Osteoblast (primary cell): ENCODE results near the gene CEP131. TPM values are rescaled to one million over a fixed set of nuclear protein-coding genes. Genes with fewer than 3 reads are reported as not detected.

Experiments
- DNase-seq: peaks from one replicate; pipeline ENCODE4 v3.0.0; 2011; ENCODE audit warnings: low spot score, mixed read lengths; ENCODE audit not compliant: insufficient read length; ENCODE audit errors: missing footprints
- H2AFZ ChIP-seq: 2 replicates; pipeline ENCODE4 v1.6.0; 2011; ENCODE audit warnings: mild to moderate bottlenecking, low read length
- H3K27ac ChIP-seq: 2 replicates; pipeline ENCODE4 v1.5.1; 2011; ENCODE audit warnings: mild to moderate bottlenecking, low read depth, low read length, moderate library complexity
- H3K27me3 ChIP-seq: 2 replicates; pipeline ENCODE4 v1.6.0; 2012; ENCODE audit warnings: mild to moderate bottlenecking, control low read depth, inconsistent platforms, low read length, moderate library complexity; ENCODE audit not compliant: insufficient read depth
- H3K36me3 ChIP-seq: 2 replicates; pipeline ENCODE4 v1.5.1; 2011; ENCODE audit warnings: mild to moderate bottlenecking, low read length, control low read depth, moderate library complexity; ENCODE audit not compliant: insufficient read depth
- H3K4me1 ChIP-seq: 2 replicates; pipeline ENCODE4 v1.5.1; 2011; ENCODE audit warnings: mild to moderate bottlenecking, low read length, control low read depth, moderate library complexity; ENCODE audit not compliant: insufficient read depth
- H3K4me2 ChIP-seq: 2 replicates; pipeline ENCODE4 v1.6.0; 2011; ENCODE audit warnings: mild to moderate bottlenecking, low read length; ENCODE audit not compliant: insufficient read depth
- H3K4me3 ChIP-seq: fragments of 200-600 bp; sonication (generic); 3 replicates; pipeline ENCODE4 v1.5.1; 2012; ENCODE audit warnings: mild to moderate bottlenecking, low read length, inconsistent platforms; ENCODE audit not compliant: insufficient read depth
- H3K79me2 ChIP-seq: 2 replicates; pipeline ENCODE4 v1.6.0; 2012; ENCODE audit warnings: mild to moderate bottlenecking, low read length, control low read depth, inconsistent platforms; ENCODE audit not compliant: insufficient read depth
- H3K9me3 ChIP-seq: 2 replicates; pipeline ENCODE4 v1.5.1; 2011; ENCODE audit warnings: low read depth, low read length, control low read depth
- H4K20me1 ChIP-seq: 2 replicates; pipeline ENCODE4 v1.6.0; 2012; ENCODE audit warnings: mild to moderate bottlenecking, low read length, control low read depth; ENCODE audit not compliant: insufficient read depth
- CTCF ChIP-seq: IDR thresholded peaks from 2 replicates; pipeline ENCODE4 v1.5.1; 2011; ENCODE audit warnings: mild to moderate bottlenecking, low read depth, low read length, moderate library complexity; ENCODE audit errors: extremely low read depth
- total RNA-seq: library from RNA; depleted of rRNA; stranded (reverse); fragments of >200 nt; gene quantifications from 2 replicates; pipeline ENCODE4 v1.2.3, GENCODE V29; 2012

Gene CEP131
- total RNA-seq, 1 donor, result 8.7 TPM

GRCh38 chr17:81233811-81234505, 11.2 kb upstream of the CEP131 start:
- Histone ChIP-seq H4K20me1 (peaks cover 17% of the 10 kb centered on the region), H3K4me3 (no peak overlapping the region), H3K36me3 (peaks cover 14% of the 10 kb centered on the region), H2AFZ (no peak overlapping the region), H3K79me2 (peaks cover 39% of the 10 kb centered on the region), H3K9me3 (no peaks in the 10 kb centered on the region), H3K27ac (no peak overlapping the region), H3K4me2 (no peak overlapping the region), H3K27me3 (no peaks in the 10 kb centered on the region), H3K4me1 (peaks cover 7% of the 10 kb centered on the region)
- TF ChIP-seq CTCF, result no peak
- DNase-seq, result no peak

- peaks cover 7% of the 10 kb centered on the region for H3K4me1 ChIP-seq
- H2AFZ ChIP-seq, result no peak overlapping the region
- peaks cover 14% of the 10 kb centered on the region for H3K36me3 ChIP-seq
- peaks cover 17% of the 10 kb centered on the region for H4K20me1 ChIP-seq
- no peak for DNase-seq
- no peak overlapping the region for H3K4me2 ChIP-seq
- no peak overlapping the region for H3K4me3 ChIP-seq
- no peak overlapping the region for H3K27ac ChIP-seq
- H3K27me3 ChIP-seq, result no peaks in the 10 kb centered on the region
- no peak for TF ChIP-seq CTCF
- peaks cover 35% of the 10 kb centered on the region for H3K79me2 ChIP-seq
- no peaks in the 10 kb centered on the region for H3K9me3 ChIP-seq
Observed at GRCh38 chr17:81233316-81233715, 10.6 kb upstream of the CEP131 start.

- Histone ChIP-seq H3K4me2 (no peak overlapping the region), H3K4me1 (peaks cover 2% of the 10 kb centered on the region), H2AFZ (no peak overlapping the region), H4K20me1 (peaks cover 12% of the 10 kb centered on the region), H3K4me3 (no peak overlapping the region), H3K27me3 (no peaks in the 10 kb centered on the region), H3K9me3 (no peaks in the 10 kb centered on the region), H3K36me3 (peaks cover 14% of the 10 kb centered on the region), H3K27ac (no peak overlapping the region), H3K79me2 (peaks cover 29% of the 10 kb centered on the region)
- no peak for TF ChIP-seq CTCF
- DNase-seq, result no peak
Observed at GRCh38 chr17:81232616-81233241, 10.0 kb upstream of the CEP131 start.

GRCh38 chr17:81231766-81232581, 9.2 kb upstream of the CEP131 start:
- peaks cover 14% of the 10 kb centered on the region for H3K36me3 ChIP-seq
- H2AFZ ChIP-seq, result no peak overlapping the region
- no peaks in the 10 kb centered on the region for H3K4me1 ChIP-seq
- peaks cover 7% of the 10 kb centered on the region for H4K20me1 ChIP-seq
- DNase-seq, result no peak
- peaks cover 22% of the 10 kb centered on the region for H3K79me2 ChIP-seq
- no peak overlapping the region for H3K4me3 ChIP-seq
- no peaks in the 10 kb centered on the region for H3K27me3 ChIP-seq
- no peaks in the 10 kb centered on the region for H3K9me3 ChIP-seq
- no peak overlapping the region for H3K27ac ChIP-seq
- H3K4me2 ChIP-seq, result no peak overlapping the region
- TF ChIP-seq CTCF, result no peak
